HFF-Myc (cell line): ENCODE results near the gene ZNF485.
"Not testable (repeated sequence)": the region's sequence is repeated elsewhere in the genome, so short reads cannot be mapped to it uniquely, and the experiment has no call there.

Experiments
- DNase-seq: peaks from one replicate; pipeline ENCODE4 v3.0.0-alpha.2; 2011; ENCODE audit warnings: low read depth; ENCODE audit errors: extremely low read depth
- H3K4me3 ChIP-seq: replicated peaks from 2 replicates; pipeline ENCODE4 v1.5.1; 2011; ENCODE audit warnings: low read depth, mild to moderate bottlenecking, control low read depth, low read length
- CTCF ChIP-seq: IDR thresholded peaks from 2 replicates; pipeline ENCODE4 v1.5.1; 2012; ENCODE audit warnings: mild to moderate bottlenecking, low read depth, low read length, control low read depth; ENCODE audit errors: missing control alignments

Gene ZNF485

GRCh38 chr10:43591303-43591904 lies 14.8 kb upstream of the ZNF485 start:
- no peak for DNase-seq
- no peak for TF ChIP-seq CTCF
- no peak overlapping the region for H3K4me3 ChIP-seq

DNA sequence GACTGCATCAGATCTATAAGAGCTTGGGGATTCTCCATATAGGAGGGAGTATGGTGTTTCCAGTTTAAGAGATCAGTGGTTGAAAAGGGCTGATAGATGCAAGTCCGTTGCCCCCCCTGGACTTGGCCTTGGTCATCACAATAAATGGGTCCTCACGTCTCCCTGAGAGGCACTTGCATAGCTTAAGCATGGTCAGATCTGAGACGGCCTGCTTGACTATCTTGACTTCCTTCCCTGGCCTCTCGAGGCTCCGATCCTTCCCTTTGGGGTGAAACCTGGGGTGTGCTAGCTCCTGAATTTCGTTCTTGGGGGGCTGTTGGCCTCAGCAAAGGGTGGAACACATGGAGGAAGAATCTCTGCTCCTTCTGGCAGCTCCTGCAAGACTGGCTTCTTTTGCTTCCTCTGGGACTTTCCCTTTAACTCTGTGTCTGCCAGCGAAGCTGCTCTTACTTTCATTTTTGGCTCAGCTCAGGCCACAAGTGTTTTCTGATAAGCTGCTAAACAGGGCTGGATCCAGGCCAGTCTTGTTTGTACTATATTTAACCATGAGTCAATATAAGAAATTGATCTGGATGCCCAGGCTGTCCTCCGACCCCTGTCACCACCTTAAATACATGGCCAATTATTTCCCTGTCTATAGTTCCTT lies 11.2 kb upstream of the ZNF485 start:
- H3K4me3 ChIP-seq = no peak overlapping the region
- no peak for DNase-seq

GRCh38 chr10:43595739-43596298 lies 10.4 kb upstream of the ZNF485 start:
- no peak for TF ChIP-seq CTCF
- no peak for DNase-seq
- H3K4me3 ChIP-seq = no peak overlapping the region

More for the DNA sequence above, 11.2 kb upstream of the ZNF485 start:
- no peak for TF ChIP-seq CTCF

GRCh38 chr10:43596546-43596945 lies 9.7 kb upstream of the ZNF485 start:
- DNase-seq = no peak
- no peak for TF ChIP-seq CTCF
- no peak overlapping the region for H3K4me3 ChIP-seq

- DNase-seq = no peak
- no peak overlapping the region for H3K4me3 ChIP-seq
- no peak for TF ChIP-seq CTCF
Measured at GRCh38 chr10:43598446-43598845, 7.8 kb upstream of the ZNF485 start.

DNA sequence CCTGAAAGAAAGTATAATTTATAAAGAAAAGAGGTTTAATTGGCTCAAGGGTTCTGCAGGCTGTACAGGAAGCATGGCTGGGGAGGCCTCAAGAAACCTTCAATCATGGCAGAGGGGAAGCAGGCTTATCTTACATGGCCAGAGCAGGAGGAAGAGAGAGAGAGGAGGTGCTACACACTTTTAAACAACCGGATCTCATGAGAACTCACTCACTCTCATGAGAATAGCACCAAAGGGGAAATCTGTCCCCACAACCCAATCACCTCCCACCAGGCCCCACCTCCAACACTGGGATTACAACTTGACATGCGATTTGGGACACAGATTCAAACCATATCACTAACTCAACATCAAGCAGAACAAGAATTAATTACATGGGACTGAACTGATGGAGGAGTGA lies 6.9 kb upstream of the ZNF485 start:
- DNase-seq = no peak
- no peak for TF ChIP-seq CTCF
- H3K4me3 ChIP-seq = no peak overlapping the region

DNA sequence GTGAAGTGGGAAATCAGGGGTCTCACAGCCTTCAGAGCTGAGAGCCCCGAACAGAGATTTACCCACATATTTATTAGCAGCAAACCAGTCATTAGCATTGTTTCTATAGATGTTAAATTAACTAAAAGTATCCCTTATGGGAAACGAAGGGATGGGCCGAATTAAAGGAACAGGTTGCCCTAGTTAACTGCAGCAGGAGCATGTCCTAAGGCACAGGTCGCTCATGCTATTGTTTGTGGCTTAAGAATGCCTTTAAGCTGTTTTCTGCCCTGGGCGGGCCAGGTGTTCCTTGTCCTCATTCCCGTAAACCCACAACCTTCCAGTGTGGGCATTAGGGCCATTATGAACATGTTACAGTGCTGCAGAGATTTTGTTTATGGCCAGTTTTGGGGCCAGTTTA lies 4.7 kb upstream of the ZNF485 start:
- H3K4me3 ChIP-seq, DNase-seq: not testable (repeated sequence)
